Measurements from ENCODE around the gene FAF1. TPM values are rescaled to one million over a fixed set of nuclear protein-coding genes. Genes with fewer than 3 reads are reported as not detected.
A peak's percentile ranks its signal among the peaks of the same experiment; 100 is the strongest.

The FAF1 gene
- total RNA-seq, 1 experiment from 2014 or later: 135 TPM

GRCh38 chr1:50701706-50702317, 258.3 kb downstream of the FAF1 start:
- DNase-seq (ENCODE audit: low read depth): no peak

- DNase-seq (ENCODE audit: low read depth): no peak
Measured at GRCh38 chr1:50700621-50701020, 259.4 kb downstream of the FAF1 start.

- DNase-seq (ENCODE audit: low read depth): no peak
Measured at GRCh38 chr1:50700214-50700613, 259.9 kb downstream of the FAF1 start.

- no peak for DNase-seq (ENCODE audit: low read depth)
Measured at GRCh38 chr1:50699795-50700194, 260.3 kb downstream of the FAF1 start.

- peak; percentile 13 for DNase-seq (ENCODE audit: low read depth)
Measured at GRCh38 chr1:50697440-50698421, 262.3 kb downstream of the FAF1 start.

GRCh38 chr1:50693829-50694228, 266.2 kb downstream of the FAF1 start:
- no peak for DNase-seq (ENCODE audit: low read depth)

- no peak for DNase-seq (ENCODE audit: low read depth)
Measured at GRCh38 chr1:50684185-50684584, 275.9 kb downstream of the FAF1 start.

GRCh38 chr1:50681931-50682330, 278.1 kb downstream of the FAF1 start:
- DNase-seq (ENCODE audit: low read depth): peak; percentile 61

- no peak for DNase-seq (ENCODE audit: low read depth)
Measured at GRCh38 chr1:50667710-50668356, 292.2 kb downstream of the FAF1 start.

- DNase-seq (ENCODE audit: low read depth): no peak
Measured at GRCh38 chr1:50667272-50667671, 292.8 kb downstream of the FAF1 start.

GRCh38 chr1:50666849-50667248, 293.2 kb downstream of the FAF1 start:
- DNase-seq (ENCODE audit: low read depth): no peak

- DNase-seq (ENCODE audit: low read depth): no peak
Measured at GRCh38 chr1:50665413-50665812, 294.7 kb downstream of the FAF1 start.

- no peak for DNase-seq (ENCODE audit: low read depth)
Measured at GRCh38 chr1:50661626-50662025, 298.4 kb downstream of the FAF1 start.

- no peak for DNase-seq (ENCODE audit: low read depth)
Measured at GRCh38 chr1:50659107-50659662, 300.9 kb downstream of the FAF1 start.

- no peak for DNase-seq (ENCODE audit: low read depth)
Measured at GRCh38 chr1:50658459-50659076, 301.5 kb downstream of the FAF1 start.

- no peak for DNase-seq (ENCODE audit: low read depth)
Measured at GRCh38 chr1:50656931-50657330, 303.1 kb downstream of the FAF1 start.

GRCh38 chr1:50651476-50652263, 308.4 kb downstream of the FAF1 start:
- DNase-seq (ENCODE audit: low read depth): no peak

GRCh38 chr1:50646526-50646925, 313.5 kb downstream of the FAF1 start:
- no peak for DNase-seq (ENCODE audit: low read depth)

- DNase-seq (ENCODE audit: low read depth): no peak
Measured at GRCh38 chr1:50645139-50645538, 314.9 kb downstream of the FAF1 start.

GRCh38 chr1:50644447-50645105, 315.5 kb downstream of the FAF1 start:
- DNase-seq (ENCODE audit: low read depth): peak; percentile 61

Measured in M059J (cell line).